Erythroblast (primary cell): ENCODE results near the gene PITX1.

Experiments
- GATA1 ChIP-seq: IDR thresholded peaks from 2 replicates; pipeline ENCODE4 v1.6.1; 2011; ENCODE audit warnings: low read depth, mild to moderate bottlenecking, control low read depth, low read length, moderate library complexity
- POLR2A ChIP-seq: IDR thresholded peaks from 2 replicates; pipeline ENCODE4 v1.6.1; 2011; ENCODE audit warnings: mild to moderate bottlenecking, low read length

GRCh38 chr5:135069895-135070657 lies 36.0 kb upstream of the PITX1 start:
- TF ChIP-seq POLR2A (no peak), GATA1 (no peak)
